GM19193 (cell line): Measurements from ENCODE around the gene OGFR.

Source experiments
- POLR2A ChIP-seq: IDR thresholded peaks from 4 replicates; pipeline ENCODE4 v1.6.1; 2011; ENCODE audit not compliant: insufficient read depth, insufficient read length; ENCODE audit errors: extremely low read depth

Gene OGFR

GRCh38 chr20:62797671-62798532, 6.7 kb upstream of the OGFR start:
- TF ChIP-seq POLR2A, result no peak

DNA sequence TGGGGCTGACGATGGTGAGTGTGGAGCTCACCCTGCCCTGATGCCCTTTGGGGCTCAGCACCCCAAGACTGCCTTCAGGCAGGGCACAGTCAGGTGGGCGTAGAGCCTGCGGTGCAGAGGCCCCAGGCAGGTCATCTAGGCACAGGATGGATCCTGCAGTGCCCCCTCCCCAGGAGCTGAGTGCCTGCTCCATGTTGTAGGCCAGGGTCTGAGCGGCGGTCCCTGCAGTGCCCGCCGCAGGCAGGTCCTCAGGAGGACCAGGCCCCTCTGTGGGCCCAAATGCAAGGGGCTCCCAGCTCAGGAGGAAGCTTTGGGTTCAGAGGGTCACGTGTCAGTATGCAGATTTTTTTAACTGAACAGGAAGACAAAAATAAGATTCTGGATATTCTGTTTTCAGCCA, 5.6 kb upstream of the OGFR start:
- TF ChIP-seq POLR2A, result no peak

GRCh38 chr20:62799459-62799858, 5.2 kb upstream of the OGFR start:
- no peak for TF ChIP-seq POLR2A

DNA sequence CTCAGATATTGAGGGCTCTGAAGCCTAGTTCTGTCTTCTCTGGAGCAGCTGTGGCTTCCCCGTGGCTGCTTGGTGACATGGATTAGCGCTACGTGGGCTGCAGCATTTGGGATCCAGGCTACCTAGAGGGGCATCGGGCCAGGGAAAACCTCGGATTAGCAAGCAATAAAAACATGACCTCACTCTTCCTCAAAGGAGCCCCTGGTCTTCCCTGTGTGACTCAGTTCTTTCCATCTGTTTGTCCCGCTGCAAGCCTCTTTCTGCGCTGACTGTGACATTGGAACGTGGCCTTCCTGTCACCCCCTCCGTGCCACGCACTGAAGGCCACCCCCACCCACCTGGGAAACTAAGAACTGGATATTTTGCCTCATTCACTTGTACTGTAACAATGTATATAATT, 4.8 kb upstream of the OGFR start:
- no peak for TF ChIP-seq POLR2A

DNA sequence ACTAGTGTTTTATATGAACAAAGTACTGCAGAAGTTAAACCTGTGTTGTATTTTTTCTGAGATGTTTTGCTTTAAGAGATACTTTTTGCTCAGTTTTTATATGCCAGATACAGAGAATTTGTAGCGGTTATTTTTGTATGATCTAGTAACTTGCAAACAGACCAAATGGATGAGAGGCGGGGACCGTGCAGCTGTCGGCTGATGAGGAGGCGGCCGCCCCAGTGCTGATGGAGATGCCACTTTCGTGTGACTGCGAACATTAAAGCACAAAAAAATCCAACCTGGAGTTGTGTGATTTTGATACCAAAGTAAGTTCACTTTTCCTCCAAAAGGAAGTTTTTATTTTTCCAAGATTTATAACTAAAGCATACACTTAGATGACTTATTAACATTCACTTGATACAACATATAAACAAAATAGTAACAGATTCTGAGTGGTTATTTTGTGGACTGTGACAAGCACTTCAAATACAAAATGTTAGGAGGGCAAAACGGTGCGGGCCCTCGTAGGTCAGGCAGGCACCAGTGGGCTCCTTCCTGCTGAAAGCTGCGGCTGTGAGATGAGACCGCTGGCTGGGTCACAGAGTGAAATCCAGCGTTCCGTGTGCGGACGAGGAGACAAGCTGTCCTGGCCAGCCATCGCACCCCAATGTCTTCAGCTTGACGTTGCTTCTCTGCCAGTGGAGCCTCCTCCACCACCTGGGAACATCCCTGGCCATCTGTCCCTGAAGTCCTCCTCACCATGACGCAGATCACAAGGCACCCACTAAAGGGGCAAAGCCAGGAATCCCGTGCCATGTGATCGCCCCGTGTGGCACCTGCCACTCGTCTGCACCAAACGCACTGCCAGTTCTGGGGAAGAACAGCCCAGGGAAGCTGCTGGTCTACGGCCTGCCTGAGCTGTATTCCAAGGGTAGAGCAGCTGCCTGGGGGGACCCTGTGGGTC, 4.0 kb upstream of the OGFR start:
- no peak for TF ChIP-seq POLR2A

- no peak for TF ChIP-seq POLR2A
These were observed 3.2 kb upstream of the OGFR start for GRCh38 chr20:62801284-62802010.

GRCh38 chr20:62802026-62802712, 2.5 kb upstream of the OGFR start:
- TF ChIP-seq POLR2A, result no peak

- TF ChIP-seq POLR2A, result no peak
These were observed 511 bp upstream of the OGFR start for GRCh38 chr20:62804021-62804626.

DNA sequence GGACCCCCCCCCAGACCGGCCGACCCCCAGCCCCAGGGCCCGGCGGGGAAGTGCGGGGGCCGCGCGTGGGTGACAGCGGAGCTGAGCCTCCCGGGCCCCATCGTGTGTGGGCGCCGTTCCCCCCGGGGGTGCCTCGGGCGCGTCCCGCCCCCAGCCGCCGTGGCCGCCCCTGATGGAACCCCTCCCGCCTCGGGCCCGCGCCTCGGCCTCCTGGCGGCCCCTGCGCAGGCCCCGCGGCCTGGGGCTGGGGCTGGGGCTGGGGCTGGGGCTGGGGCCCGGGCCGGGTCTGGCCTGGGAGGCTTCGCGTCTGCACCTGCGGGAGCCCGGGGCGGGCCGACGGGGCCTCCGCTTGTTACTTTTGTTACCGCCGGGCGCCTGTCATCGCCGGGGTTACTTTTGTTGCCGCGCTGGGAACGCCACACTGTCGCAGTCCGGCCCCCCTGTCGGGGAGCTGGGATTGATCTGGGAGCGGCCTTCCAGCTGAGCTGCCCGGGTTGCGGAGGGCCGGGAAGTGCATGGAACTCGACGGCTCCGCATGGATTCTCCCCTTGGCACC, 598 bp downstream of the OGFR start:
- no peak for TF ChIP-seq POLR2A

DNA sequence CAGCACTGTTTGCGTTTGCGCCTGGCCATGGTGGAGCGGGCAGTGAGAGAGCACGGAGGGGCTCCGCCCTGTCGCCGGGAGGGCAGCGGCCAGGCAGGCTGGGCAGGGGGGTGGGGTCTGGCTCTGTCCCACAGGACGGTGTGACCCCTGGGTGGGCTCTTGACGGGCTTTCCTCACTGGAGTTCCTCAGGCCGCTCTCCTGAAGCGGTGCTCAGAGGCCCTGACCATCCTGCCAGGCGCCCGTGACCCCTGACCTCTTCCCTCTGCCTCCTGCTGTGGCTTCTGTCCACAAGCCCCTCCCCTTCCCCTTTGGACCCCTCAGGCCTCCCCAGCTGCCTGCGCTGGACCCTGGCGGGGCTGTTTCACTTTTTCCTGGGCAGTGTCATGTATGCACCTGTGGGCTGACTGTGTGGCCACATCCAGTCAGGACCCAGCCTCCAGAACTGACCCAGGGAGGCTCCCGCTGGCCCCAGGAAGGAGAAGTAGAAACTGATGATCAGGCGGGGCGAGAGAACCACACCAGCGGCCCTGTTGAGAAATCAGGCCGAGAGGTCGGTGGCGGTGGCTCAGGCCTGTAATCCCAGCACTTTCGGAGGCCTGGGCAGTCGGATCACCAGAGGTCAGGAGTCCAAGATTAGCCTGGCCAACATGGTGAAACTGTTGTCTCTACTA, 1.2 kb downstream of the OGFR start:
- no peak for TF ChIP-seq POLR2A

GRCh38 chr20:62806383-62807050, 1.9 kb downstream of the OGFR start:
- no peak for TF ChIP-seq POLR2A

- TF ChIP-seq POLR2A, result no peak
These were observed 3.0 kb downstream of the OGFR start for GRCh38 chr20:62807444-62808210.
